ENCODE measurements around the gene LRP11. TPM values are rescaled to one million over a fixed set of nuclear protein-coding genes. Genes with fewer than 3 reads are reported as not detected.

Gene LRP11
- total and polyA plus RNA-seq, 9 of the 15 experiments (the other 6 are each of a cell fraction or from before 2014, with no cell fraction given): 0.51 to 3.5 (median 2.4) TPM

DNA sequence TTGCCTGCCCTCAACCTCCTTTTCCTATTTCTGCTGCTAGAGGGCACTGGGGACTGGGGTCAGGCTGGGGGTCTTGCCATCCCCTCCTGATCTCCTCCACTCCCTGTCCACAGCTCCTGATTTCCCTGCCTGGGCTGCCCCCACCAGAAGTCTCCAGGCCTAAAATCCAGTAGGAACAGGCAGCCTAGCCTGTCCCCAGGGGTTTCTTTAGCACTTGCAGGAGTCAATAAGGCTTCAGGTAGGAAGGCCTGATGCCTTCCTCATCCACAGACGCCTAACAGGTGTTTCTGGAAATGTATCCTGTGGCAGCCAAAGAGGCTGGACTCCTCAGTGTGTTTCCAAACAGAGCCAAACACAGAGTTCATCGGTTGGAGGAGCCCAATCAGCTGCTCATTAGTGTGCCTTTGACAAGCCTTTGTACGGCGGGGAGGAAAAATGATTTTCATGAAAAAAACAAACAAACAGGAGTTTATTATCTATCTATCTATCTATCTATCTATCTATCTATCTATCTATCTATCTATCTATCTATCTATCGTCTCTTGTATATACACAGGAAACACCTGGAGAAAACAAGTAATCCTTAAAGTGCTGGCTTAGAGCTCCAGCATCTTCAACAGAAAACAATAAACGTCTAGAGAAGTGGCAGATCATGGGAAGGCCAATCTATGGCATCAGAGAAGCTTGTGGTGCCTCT, 37.4 kb upstream of the LRP11 start:
- intact Hi-C loops (cut with micrococcal nuclease): no loop called here
- H3K27me3 ChIP-seq (ENCODE audit: control insufficient read depth in 2 of 2, insufficient read depth in 2 of 2, low read length in 2 of 2): peaks cover 45 to 84% of the 10 kb centered on the region in 2 experiments
- BruUV-seq (replicated peaks): no TSS peak
- H3K4me2 ChIP-seq (ENCODE audit: insufficient read depth, low read length): no peak overlapping the region
- H3K4me1 ChIP-seq (replicated peaks in 1 of 2; ENCODE audit: control insufficient read depth in 2 of 2, insufficient read depth in 2 of 2, low read length in 2 of 2): peaks cover 0 to 6% of the 10 kb centered on the region in 2 experiments; a peak in 1 of 5 replicates
- TF ChIP-seq GATAD2B (IDR thresholded peaks at IDR 0.05; ENCODE audit: borderline replicate concordance): 0 out of 2 replicates have a peak, but pooled peaks have one; percentile 52
- no peak for TF ChIP-seq RFX1 (IDR thresholded peaks at IDR 0.05)
- TF ChIP-seq, protein P1, sequence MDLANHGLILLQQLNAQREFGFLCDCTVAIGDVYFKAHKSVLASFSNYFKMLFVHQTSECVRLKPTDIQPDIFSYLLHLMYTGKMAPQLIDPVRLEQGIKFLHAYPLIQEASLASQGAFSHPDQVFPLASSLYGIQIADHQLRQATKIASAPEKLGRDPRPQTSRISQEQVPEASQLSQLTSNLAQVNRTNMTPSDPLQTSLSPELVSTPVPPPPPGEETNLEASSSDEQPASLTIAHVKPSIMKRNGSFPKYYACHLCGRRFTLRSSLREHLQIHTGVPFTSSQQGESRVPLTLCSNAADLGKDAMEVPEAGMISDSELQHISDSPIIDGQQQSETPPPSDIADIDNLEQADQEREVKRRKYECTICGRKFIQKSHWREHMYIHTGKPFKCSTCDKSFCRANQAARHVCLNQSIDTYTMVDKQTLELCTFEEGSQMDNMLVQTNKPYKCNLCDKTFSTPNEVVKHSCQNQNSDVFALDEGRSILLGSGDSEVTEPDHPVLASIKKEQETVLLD (IDR thresholded peaks at IDR 0.05): peak; percentile 41; the same call in 1 of the 2 replicates
- no peak for TF ChIP-seq ZBTB1 (CRISPR knock-in tag; IDR thresholded peaks at IDR 0.05; ENCODE audit: borderline replicate concordance, low read depth)
- no peak for TF ChIP-seq MCM5 (IDR thresholded peaks at IDR 0.05; ENCODE audit: low read depth)
- TF ChIP-seq ZC3H4 (CRISPR knock-in tag; IDR thresholded peaks at IDR 0.05; ENCODE audit: borderline replicate concordance): no peak
- TF ChIP-seq DACH1 (IDR thresholded peaks at IDR 0.05; ENCODE audit: partially characterized antibody): peak; percentile 97
- TF ChIP-seq GATA2 (CRISPR knock-in tag; IDR thresholded peaks at IDR 0.05): 0 out of 2 replicates have a peak, but pooled peaks have one; percentile 17
- TF ChIP-seq, protein P2, sequence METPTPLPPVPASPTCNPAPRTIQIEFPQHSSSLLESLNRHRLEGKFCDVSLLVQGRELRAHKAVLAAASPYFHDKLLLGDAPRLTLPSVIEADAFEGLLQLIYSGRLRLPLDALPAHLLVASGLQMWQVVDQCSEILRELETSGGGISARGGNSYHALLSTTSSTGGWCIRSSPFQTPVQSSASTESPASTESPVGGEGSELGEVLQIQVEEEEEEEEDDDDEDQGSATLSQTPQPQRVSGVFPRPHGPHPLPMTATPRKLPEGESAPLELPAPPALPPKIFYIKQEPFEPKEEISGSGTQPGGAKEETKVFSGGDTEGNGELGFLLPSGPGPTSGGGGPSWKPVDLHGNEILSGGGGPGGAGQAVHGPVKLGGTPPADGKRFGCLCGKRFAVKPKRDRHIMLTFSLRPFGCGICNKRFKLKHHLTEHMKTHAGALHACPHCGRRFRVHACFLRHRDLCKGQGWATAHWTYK (CRISPR knock-in tag; IDR thresholded peaks at IDR 0.05): no peak
- H4K20me1 ChIP-seq (replicated peaks; ENCODE audit: control insufficient read depth, insufficient read depth, low read length): no peaks in the 10 kb centered on the region
- no peaks in the 10 kb centered on the region for H3K9me3 ChIP-seq (replicated peaks; ENCODE audit: control insufficient read depth, insufficient read depth, low read depth, low read length)
- DNase-seq (ENCODE audit: extremely low read depth in 1 of 4, low spot score in 3 of 4): no peak
- ATAC-seq: no peak
- WGBS (ENCODE audit: insufficient coverage, low coverage, missing lambda C conversion rate): under 1% methylated on average over 6 of the region's 6 CpGs
- in situ Hi-C loops (cut with MboI): loop anchor here (25.0 kb wide), 1 partner anchor 864 kb away; no protein-coding TSS in a partner anchor
- no peaks in the 10 kb centered on the region for H3K36me3 ChIP-seq (ENCODE audit: control insufficient read depth, insufficient read depth, low read length)
- H3K9ac ChIP-seq (ENCODE audit: insufficient read depth in 1 of 2, low read depth in 2 of 2, low read length in 2 of 2): no peak overlapping the region
- ChIA-PET POLR2A (interaction anchor here (0.6 kb wide), 2 partner anchors 54 to 213 kb away, joined by 3 read pairs; no protein-coding TSS in a partner anchor), CTCF (ENCODE audit: low intra/inter-chr PET ratio) (interaction anchor here (0.6 kb wide), 2 partner anchors 22 to 63 kb away, joined by 3 to 4 read pairs; no protein-coding TSS in a partner anchor)
- FAIRE-seq: no peak
- H3K79me2 ChIP-seq (ENCODE audit: control insufficient read depth, insufficient read depth, low read length): no peaks in the 10 kb centered on the region
- H2AFZ ChIP-seq (ENCODE audit: low read depth, low read length): no peak overlapping the region
- H3K4me3 ChIP-seq: no peak overlapping the region
- no peaks in the 10 kb centered on the region for H3K9me1 ChIP-seq (ENCODE audit: control insufficient read depth, insufficient read depth, low read length)
- no peak overlapping the region for H3K27ac ChIP-seq (ENCODE audit: extremely low read depth, low read depth, low read length)
